HFF-Myc (cell line): ENCODE results near the gene ITPKB.
A peak's percentile ranks its signal among the peaks of the same experiment; 100 is the strongest.

Experiments
- DNase-seq: peaks from one replicate; pipeline ENCODE4 v3.0.0-alpha.2; 2011; ENCODE audit warnings: low read depth; ENCODE audit errors: extremely low read depth
- H3K4me3 ChIP-seq: replicated peaks from 2 replicates; pipeline ENCODE4 v1.5.1; 2011; ENCODE audit warnings: low read depth, mild to moderate bottlenecking, control low read depth, low read length
- TF ChIP-seq, protein P1 (sequence below): IDR thresholded peaks from 2 replicates; pipeline ENCODE4 v1.5.1; 2012; ENCODE audit warnings: mild to moderate bottlenecking, low read depth, low read length, control low read depth; ENCODE audit errors: missing control alignments

ITPKB gene

DNA sequence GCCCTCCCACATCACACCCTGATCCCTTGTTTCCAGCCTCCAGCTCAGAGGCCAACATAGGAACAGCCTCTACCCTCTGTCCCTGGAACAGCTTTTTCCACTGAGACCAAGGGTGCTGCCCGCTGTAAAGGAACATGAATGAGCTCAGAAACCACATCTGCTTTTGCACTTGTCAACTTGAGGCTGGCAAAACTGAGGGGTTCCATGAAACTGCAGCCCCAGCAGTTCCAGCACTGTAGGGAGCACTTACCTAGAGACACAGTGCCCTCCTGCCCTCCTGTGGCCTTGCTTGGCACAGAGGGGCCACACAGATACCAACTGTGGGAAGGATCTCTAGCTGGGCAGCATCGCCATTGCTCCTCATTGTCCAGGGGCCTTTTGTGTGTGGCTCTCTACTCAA is 51.7 kb downstream of the ITPKB start:
- H3K4me3 ChIP-seq = no peak overlapping the region
- TF ChIP-seq, protein P1, sequence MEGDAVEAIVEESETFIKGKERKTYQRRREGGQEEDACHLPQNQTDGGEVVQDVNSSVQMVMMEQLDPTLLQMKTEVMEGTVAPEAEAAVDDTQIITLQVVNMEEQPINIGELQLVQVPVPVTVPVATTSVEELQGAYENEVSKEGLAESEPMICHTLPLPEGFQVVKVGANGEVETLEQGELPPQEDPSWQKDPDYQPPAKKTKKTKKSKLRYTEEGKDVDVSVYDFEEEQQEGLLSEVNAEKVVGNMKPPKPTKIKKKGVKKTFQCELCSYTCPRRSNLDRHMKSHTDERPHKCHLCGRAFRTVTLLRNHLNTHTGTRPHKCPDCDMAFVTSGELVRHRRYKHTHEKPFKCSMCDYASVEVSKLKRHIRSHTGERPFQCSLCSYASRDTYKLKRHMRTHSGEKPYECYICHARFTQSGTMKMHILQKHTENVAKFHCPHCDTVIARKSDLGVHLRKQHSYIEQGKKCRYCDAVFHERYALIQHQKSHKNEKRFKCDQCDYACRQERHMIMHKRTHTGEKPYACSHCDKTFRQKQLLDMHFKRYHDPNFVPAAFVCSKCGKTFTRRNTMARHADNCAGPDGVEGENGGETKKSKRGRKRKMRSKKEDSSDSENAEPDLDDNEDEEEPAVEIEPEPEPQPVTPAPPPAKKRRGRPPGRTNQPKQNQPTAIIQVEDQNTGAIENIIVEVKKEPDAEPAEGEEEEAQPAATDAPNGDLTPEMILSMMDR = peak; percentile 6
- no peak for DNase-seq

GRCh38 chr1:226686440-226687425 is 52.3 kb downstream of the ITPKB start:
- no peak overlapping the region for H3K4me3 ChIP-seq
- TF ChIP-seq, protein P1 = no peak
- no peak for DNase-seq

DNA sequence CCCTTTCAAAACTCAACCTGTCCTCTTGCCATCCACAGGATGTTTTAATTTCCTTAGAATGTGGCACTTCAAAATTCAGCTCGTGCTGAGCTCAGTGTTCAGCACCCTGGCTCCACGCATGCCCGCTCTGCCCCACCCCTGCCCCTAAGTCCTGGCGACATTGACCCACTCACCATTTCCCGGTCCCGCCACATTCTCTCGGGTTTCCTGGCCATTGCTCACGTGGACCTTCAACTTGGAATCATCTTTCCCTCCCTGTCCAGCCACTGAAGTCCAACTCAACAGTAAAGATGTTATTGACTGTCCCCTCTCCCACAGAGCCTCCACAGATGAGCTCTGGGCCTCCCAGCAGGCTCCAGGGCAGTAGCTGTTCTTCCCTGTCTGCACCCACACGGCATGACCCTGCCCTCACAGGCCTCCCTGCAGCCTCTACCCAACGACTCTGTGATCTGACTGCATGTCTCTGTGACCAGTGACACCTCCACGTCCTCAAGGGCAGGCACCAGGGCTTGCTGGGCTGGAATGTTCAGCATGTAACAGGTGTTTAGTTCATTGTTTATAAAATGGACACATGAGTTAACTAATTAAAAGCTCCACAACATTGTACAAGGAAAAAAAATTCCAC is 53.8 kb downstream of the ITPKB start:
- TF ChIP-seq, protein P1 = no peak
- DNase-seq = no peak
- H3K4me3 ChIP-seq = no peak overlapping the region

GRCh38 chr1:226684026-226684425 is 55.1 kb downstream of the ITPKB start:
- DNase-seq = no peak
- TF ChIP-seq, protein P1 = no peak
- no peak overlapping the region for H3K4me3 ChIP-seq

DNA sequence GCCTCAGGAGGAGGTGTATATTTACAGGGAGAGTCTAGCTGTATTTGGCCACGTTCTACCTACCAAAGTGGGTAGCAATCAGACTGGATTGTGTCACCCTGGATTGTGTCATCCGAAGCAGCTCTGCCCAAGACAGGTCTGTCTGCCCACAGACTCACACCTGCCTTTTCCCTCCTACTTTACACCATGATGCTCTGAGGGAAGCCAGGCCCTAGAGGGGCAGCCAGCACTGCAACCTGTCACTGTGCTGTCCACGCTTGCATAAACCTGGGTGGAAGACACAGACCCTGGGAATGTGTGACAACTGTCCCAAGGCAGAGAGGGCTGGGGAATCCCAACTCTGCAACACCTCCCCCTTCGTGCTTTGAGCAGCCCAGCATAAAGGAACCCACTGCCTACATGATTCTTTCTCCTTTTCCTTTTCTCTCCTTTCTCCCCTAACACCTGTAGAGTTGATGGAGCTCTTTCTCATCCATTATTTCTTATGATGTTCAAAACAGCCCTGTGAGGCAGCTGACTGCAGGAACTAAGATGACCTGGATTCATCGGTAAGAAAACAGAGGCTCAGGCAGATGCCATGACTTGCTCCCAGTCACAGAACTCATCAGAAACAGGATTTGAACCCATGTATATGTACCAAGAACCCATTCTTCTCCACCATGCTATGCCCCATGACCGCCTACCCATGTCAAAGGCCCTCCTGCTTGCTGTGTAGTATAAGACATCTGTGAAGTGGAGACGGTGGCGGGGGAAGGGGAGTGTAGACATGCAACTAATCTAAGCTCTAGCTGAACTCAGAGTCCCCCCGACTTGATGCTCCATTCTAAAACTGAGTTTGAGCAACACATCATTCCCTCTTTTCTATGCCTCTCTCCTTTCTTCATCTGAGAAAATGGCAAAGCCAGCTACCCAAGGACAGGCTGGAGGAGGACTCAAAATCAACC is 55.9 kb downstream of the ITPKB start:
- no peak overlapping the region for H3K4me3 ChIP-seq
- no peak for DNase-seq
- TF ChIP-seq, protein P1 = no peak
